Measurements from ENCODE around the gene TTC7B.

Gene TTC7B

GRCh38 chr14:90604356-90604755, 211.9 kb downstream of the TTC7B start:
- no peak overlapping the region for H3K9ac ChIP-seq (ENCODE audit: low read depth, low read length)
- no peak for ATAC-seq (ENCODE audit: insufficient read depth, low read depth)
- DNase-seq, result no peak
- no peak overlapping the region for H3K4me3 ChIP-seq (ENCODE audit: low read depth in 1 of 2, low read length in 2 of 2)
- TF ChIP-seq, protein P1, sequence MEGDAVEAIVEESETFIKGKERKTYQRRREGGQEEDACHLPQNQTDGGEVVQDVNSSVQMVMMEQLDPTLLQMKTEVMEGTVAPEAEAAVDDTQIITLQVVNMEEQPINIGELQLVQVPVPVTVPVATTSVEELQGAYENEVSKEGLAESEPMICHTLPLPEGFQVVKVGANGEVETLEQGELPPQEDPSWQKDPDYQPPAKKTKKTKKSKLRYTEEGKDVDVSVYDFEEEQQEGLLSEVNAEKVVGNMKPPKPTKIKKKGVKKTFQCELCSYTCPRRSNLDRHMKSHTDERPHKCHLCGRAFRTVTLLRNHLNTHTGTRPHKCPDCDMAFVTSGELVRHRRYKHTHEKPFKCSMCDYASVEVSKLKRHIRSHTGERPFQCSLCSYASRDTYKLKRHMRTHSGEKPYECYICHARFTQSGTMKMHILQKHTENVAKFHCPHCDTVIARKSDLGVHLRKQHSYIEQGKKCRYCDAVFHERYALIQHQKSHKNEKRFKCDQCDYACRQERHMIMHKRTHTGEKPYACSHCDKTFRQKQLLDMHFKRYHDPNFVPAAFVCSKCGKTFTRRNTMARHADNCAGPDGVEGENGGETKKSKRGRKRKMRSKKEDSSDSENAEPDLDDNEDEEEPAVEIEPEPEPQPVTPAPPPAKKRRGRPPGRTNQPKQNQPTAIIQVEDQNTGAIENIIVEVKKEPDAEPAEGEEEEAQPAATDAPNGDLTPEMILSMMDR (IDR thresholded peaks at IDR 0.05; ENCODE audit: borderline replicate concordance, extremely low read depth, low read length, poor library complexity, severe bottlenecking), result no peak
- TF ChIP-seq EZH2 (IDR thresholded peaks at IDR 0.05; ENCODE audit: borderline replicate concordance, low read depth, low read length, severe bottlenecking), result no peak
- no peaks in the 10 kb centered on the region for H3K27me3 ChIP-seq (ENCODE audit: insufficient read depth, low read length, poor library complexity)
- no peak overlapping the region for H3K27ac ChIP-seq (ENCODE audit: low read length)
- no peaks in the 10 kb centered on the region for H4K20me1 ChIP-seq (ENCODE audit: insufficient read depth, low read length)
- no peaks in the 10 kb centered on the region for H3K4me1 ChIP-seq (ENCODE audit: insufficient read depth, low read length)
- H3K36me3 ChIP-seq (ENCODE audit: insufficient read depth, low read length), result no peaks in the 10 kb centered on the region
- H2AFZ ChIP-seq (ENCODE audit: low read depth, low read length), result no peak overlapping the region
- H3K79me2 ChIP-seq (ENCODE audit: insufficient read depth, low read length), result no peaks in the 10 kb centered on the region
- H3K4me2 ChIP-seq (ENCODE audit: insufficient read depth, low read length), result no peak overlapping the region
- no peaks in the 10 kb centered on the region for H3K9me3 ChIP-seq (ENCODE audit: insufficient read depth, low read length, severe bottlenecking)

- Histone ChIP-seq H3K36me3 (ENCODE audit: insufficient read depth, low read length) (no peaks in the 10 kb centered on the region), H3K79me2 (ENCODE audit: insufficient read depth, low read length) (no peaks in the 10 kb centered on the region), H3K4me2 (ENCODE audit: insufficient read depth, low read length) (no peak overlapping the region), H3K27ac (ENCODE audit: low read length) (no peak overlapping the region), H3K27me3 (ENCODE audit: insufficient read depth, low read length, poor library complexity) (no peaks in the 10 kb centered on the region), H2AFZ (ENCODE audit: low read depth, low read length) (no peak overlapping the region), H4K20me1 (ENCODE audit: insufficient read depth, low read length) (no peaks in the 10 kb centered on the region), H3K4me1 (ENCODE audit: insufficient read depth, low read length) (no peaks in the 10 kb centered on the region), H3K9ac (ENCODE audit: low read depth, low read length) (no peak overlapping the region), H3K4me3 (ENCODE audit: low read depth in 1 of 2, low read length in 2 of 2) (no peak overlapping the region), H3K9me3 (ENCODE audit: insufficient read depth, low read length, severe bottlenecking) (no peaks in the 10 kb centered on the region)
- TF ChIP-seq, protein P1 (IDR thresholded peaks at IDR 0.05; ENCODE audit: borderline replicate concordance, extremely low read depth, low read length, poor library complexity, severe bottlenecking), result no peak
- no peak for TF ChIP-seq EZH2 (IDR thresholded peaks at IDR 0.05; ENCODE audit: borderline replicate concordance, low read depth, low read length, severe bottlenecking)
- DNase-seq (no peak), ATAC-seq (ENCODE audit: insufficient read depth, low read depth) (no peak)
These were observed 212.4 kb downstream of the TTC7B start for GRCh38 chr14:90603841-90604240.

- no peaks in the 10 kb centered on the region for H3K27me3 ChIP-seq (ENCODE audit: insufficient read depth, low read length, poor library complexity)
- no peak for TF ChIP-seq EZH2 (IDR thresholded peaks at IDR 0.05; ENCODE audit: borderline replicate concordance, low read depth, low read length, severe bottlenecking)
- TF ChIP-seq, protein P1 (IDR thresholded peaks at IDR 0.05; ENCODE audit: borderline replicate concordance, extremely low read depth, low read length, poor library complexity, severe bottlenecking), result no peak
- no peak overlapping the region for H3K4me3 ChIP-seq (ENCODE audit: low read depth in 1 of 2, low read length in 2 of 2)
- no peaks in the 10 kb centered on the region for H3K4me1 ChIP-seq (ENCODE audit: insufficient read depth, low read length)
- no peaks in the 10 kb centered on the region for H3K9me3 ChIP-seq (ENCODE audit: insufficient read depth, low read length, severe bottlenecking)
- H3K9ac ChIP-seq (ENCODE audit: low read depth, low read length), result no peak overlapping the region
- no peak overlapping the region for H3K4me2 ChIP-seq (ENCODE audit: insufficient read depth, low read length)
- H3K79me2 ChIP-seq (ENCODE audit: insufficient read depth, low read length), result no peaks in the 10 kb centered on the region
- H3K36me3 ChIP-seq (ENCODE audit: insufficient read depth, low read length), result no peaks in the 10 kb centered on the region
- DNase-seq, result no peak
- ATAC-seq (ENCODE audit: insufficient read depth, low read depth), result no peak
- no peak overlapping the region for H3K27ac ChIP-seq (ENCODE audit: low read length)
- H2AFZ ChIP-seq (ENCODE audit: low read depth, low read length), result no peak overlapping the region
- H4K20me1 ChIP-seq (ENCODE audit: insufficient read depth, low read length), result no peaks in the 10 kb centered on the region
These were observed 212.9 kb downstream of the TTC7B start for GRCh38 chr14:90603336-90603735.
